MCF 10A (cell line): ENCODE results near the gene TMEM163. TPM values are rescaled to one million over a fixed set of nuclear protein-coding genes. Genes with fewer than 3 reads are reported as not detected.

Experiments
- BruUV-seq: library from RNA; stranded (reverse); fragments of 400-500 nt; replicated peaks from 2 replicates; lab custom pipeline; 2021; lab: Mats Ljungman, UMichigan
- CTCF ChIA-PET: fragments of 300-600 bp; sonication (Branson Sonifier 250); formaldehyde crosslinking; extraction: SDS; loops from one replicate; lab custom pipeline; 2021; ENCODE audit warnings: antibody characterized with exemption, inconsistent platforms; lab: Yijun Ruan, JAX
- POLR2A ChIA-PET: fragments of 300-600, 350-650 bp; sonication (Branson Sonifier 250); formaldehyde crosslinking; extraction: SDS; loops from one replicate; lab custom pipeline; 2020; ENCODE audit warnings: antibody characterized with exemption, inconsistent platforms; lab: Yijun Ruan, JAX
- DNase-seq: peaks from one replicate; pipeline ENCODE4 v3.0.0-alpha.2; 2018; ENCODE audit not compliant: unreplicated experiment
- H3K27ac Mint-ChIP-seq: one replicate; pipeline ENCODE4 v1.8.0; 2022; ENCODE audit warnings: mild to moderate bottlenecking, low read depth, mixed read lengths; ENCODE audit not compliant: unreplicated experiment
- H3K27me3 Mint-ChIP-seq: one replicate; pipeline ENCODE4 v1.8.0; 2022; ENCODE audit warnings: mixed read lengths; ENCODE audit not compliant: insufficient read depth, unreplicated experiment
- H3K36me3 Mint-ChIP-seq: one replicate; pipeline ENCODE4 v1.8.0; 2022; ENCODE audit warnings: mild to moderate bottlenecking, moderate library complexity, mixed read lengths; ENCODE audit not compliant: insufficient read depth, unreplicated experiment
- H3K4me1 Mint-ChIP-seq: one replicate; pipeline ENCODE4 v1.8.0; 2022; ENCODE audit warnings: mixed read lengths; ENCODE audit not compliant: insufficient read depth, unreplicated experiment
- H3K4me3 Mint-ChIP-seq: one replicate; pipeline ENCODE4 v1.8.0; 2022; ENCODE audit warnings: mild to moderate bottlenecking, moderate library complexity, mixed read lengths; ENCODE audit not compliant: unreplicated experiment
- H3K9me3 Mint-ChIP-seq: one replicate; pipeline ENCODE4 v1.8.0; 2022; ENCODE audit warnings: mixed read lengths; ENCODE audit not compliant: unreplicated experiment
- CTCF ChIP-seq: fragments of 200-600 bp; IDR thresholded peaks from one replicate; pipeline ENCODE4 v1.8.0; 2022; ENCODE audit warnings: antibody characterized with exemption, mild to moderate bottlenecking; ENCODE audit not compliant: unreplicated experiment
- intact Hi-C: fragments of 100-400 bp; cut with micrococcal nuclease; formaldehyde crosslinking; loops from 2 replicates; pipeline ENCODE4 v1.14.1; 2022
- total RNA-seq: library from RNA; stranded (reverse); gene quantifications from 2 replicates; pipeline ENCODE4 v1.2.3, GENCODE V29; 2022

TMEM163 gene
- total RNA-seq, 1 experiment from 2014 or later = not detected

GRCh38 chr2:134648586-134648985 is 70.2 kb downstream of the TMEM163 start:
- ChIA-PET CTCF (no interaction called here), POLR2A (no interaction called here)
- BruUV-seq = no TSS peak
- DNase-seq = no peak
- TF ChIP-seq CTCF = no peak
- Mint-ChIP-seq H3K27ac (no peak overlapping the region), H3K36me3 (no peaks in the 10 kb centered on the region), H3K9me3 (no peaks in the 10 kb centered on the region), H3K27me3 (peaks cover 11% of the 10 kb centered on the region), H3K4me1 (no peaks in the 10 kb centered on the region), H3K4me3 (no peak overlapping the region)
- intact Hi-C loops = no loop called here

- no peak for DNase-seq
- ChIA-PET CTCF (no interaction called here), POLR2A (no interaction called here)
- TF ChIP-seq CTCF = no peak
- Mint-ChIP-seq H3K4me1 (no peaks in the 10 kb centered on the region), H3K36me3 (no peaks in the 10 kb centered on the region), H3K4me3 (no peak overlapping the region), H3K9me3 (no peaks in the 10 kb centered on the region), H3K27me3 (peaks cover 18% of the 10 kb centered on the region), H3K27ac (no peak overlapping the region)
- intact Hi-C loops = no loop called here
- BruUV-seq = no TSS peak
Observed at GRCh38 chr2:134647607-134648256, 71.1 kb downstream of the TMEM163 start.

GRCh38 chr2:134642938-134643337 is 75.9 kb downstream of the TMEM163 start:
- intact Hi-C loops = no loop called here
- ChIA-PET CTCF (interaction anchor here (0.8 kb wide), 1 partner anchor 8 kb away, joined by 3 read pairs; no protein-coding TSS in a partner anchor), POLR2A (no interaction called here)
- TF ChIP-seq CTCF = no peak
- peaks cover 23% of the 10 kb centered on the region for H3K27me3 Mint-ChIP-seq
- no peak overlapping the region for H3K4me3 Mint-ChIP-seq
- BruUV-seq = no TSS peak
- no peak for DNase-seq
- H3K36me3 Mint-ChIP-seq = no peaks in the 10 kb centered on the region
- no peak overlapping the region for H3K27ac Mint-ChIP-seq
- H3K9me3 Mint-ChIP-seq = peaks cover 7% of the 10 kb centered on the region
- no peaks in the 10 kb centered on the region for H3K4me1 Mint-ChIP-seq

GRCh38 chr2:134640494-134640893 is 78.3 kb downstream of the TMEM163 start:
- H3K36me3 Mint-ChIP-seq = no peaks in the 10 kb centered on the region
- DNase-seq = no peak
- ChIA-PET CTCF (no interaction called here), POLR2A (interaction anchor here (0.6 kb wide), 1 partner anchor 1621 kb away, joined by 3 read pairs; no protein-coding TSS in a partner anchor)
- peaks cover 22% of the 10 kb centered on the region for H3K27me3 Mint-ChIP-seq
- BruUV-seq = no TSS peak
- no peak for TF ChIP-seq CTCF
- intact Hi-C loops = no loop called here
- no peak overlapping the region for H3K27ac Mint-ChIP-seq
- peaks cover 7% of the 10 kb centered on the region for H3K9me3 Mint-ChIP-seq
- no peak overlapping the region for H3K4me3 Mint-ChIP-seq
- no peaks in the 10 kb centered on the region for H3K4me1 Mint-ChIP-seq
